ENCODE results near the gene RHOB.
"Not testable (repeated sequence)": the region's sequence is repeated elsewhere in the genome, so short reads cannot be mapped to it uniquely, and the experiment has no call there.

Gene RHOB

DNA sequence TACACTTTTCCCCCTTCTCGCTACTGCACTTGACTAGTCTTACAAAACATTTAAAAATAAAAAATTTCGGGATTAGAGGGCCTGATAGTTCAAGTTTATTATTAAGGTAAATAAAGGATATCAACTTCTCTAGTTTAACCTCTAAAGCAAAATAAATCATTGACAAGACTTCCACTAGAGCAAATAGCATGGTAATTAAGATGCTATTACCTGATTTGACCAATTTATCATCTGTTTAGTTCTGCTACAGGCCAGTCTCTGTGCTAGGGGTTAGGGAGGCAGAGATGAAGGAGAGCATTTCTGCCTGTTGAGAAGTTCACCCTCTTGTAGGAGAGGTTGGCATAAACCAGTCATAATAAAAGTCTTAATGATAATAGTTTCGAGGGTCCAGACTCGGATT is 34.0 kb downstream of the RHOB start:
- no peak for DNase-seq

DNA sequence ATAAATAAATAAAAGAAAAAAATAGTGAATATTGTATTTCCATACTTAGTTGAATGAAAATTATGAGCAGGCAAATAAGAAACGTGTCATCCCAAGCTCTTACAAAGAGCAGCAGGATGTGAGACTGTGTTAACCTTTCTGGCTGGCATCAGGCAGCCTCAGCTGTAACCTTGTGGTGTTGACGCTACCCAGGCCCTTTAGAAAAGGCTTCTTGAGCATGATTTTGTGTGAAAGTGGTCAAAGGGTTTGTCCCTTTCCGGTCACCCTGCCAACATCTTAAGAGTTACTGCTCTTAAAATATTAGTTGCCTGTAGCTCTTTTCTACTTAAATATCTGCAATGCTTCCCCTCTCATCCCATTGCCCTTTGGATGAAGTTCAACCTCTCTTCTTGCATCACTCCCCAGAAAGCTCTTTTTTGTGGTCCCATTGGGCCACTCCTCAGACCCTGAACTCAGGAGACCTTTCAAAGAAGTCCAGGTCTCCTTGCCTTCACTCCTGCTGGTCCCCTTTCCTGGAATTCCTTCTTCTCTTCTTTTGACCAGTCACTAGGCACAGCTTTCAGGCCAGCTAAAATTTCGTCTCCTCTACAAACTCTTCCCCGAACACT is 35.0 kb downstream of the RHOB start:
- no peak for DNase-seq

DNA sequence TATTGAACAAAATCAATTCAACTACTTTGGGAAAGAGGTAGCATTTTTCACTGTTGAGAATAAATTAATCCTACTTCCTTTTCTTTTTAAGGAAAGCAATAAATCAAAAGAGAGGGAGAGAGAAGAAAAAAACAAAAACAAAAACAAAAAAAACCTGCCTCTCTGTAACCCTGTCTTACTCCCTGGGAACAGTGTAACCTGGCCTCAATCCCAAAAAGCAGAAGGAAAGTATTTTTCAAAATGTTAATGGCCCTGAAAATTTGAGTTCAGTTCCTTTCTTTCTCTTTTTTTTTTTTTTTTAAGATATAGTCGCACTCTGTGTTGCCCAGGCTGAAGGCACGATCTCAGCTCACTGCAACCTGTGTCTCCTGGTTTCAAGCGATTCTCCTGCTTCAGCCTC is 35.9 kb downstream of the RHOB start:
- DNase-seq = no peak

DNA sequence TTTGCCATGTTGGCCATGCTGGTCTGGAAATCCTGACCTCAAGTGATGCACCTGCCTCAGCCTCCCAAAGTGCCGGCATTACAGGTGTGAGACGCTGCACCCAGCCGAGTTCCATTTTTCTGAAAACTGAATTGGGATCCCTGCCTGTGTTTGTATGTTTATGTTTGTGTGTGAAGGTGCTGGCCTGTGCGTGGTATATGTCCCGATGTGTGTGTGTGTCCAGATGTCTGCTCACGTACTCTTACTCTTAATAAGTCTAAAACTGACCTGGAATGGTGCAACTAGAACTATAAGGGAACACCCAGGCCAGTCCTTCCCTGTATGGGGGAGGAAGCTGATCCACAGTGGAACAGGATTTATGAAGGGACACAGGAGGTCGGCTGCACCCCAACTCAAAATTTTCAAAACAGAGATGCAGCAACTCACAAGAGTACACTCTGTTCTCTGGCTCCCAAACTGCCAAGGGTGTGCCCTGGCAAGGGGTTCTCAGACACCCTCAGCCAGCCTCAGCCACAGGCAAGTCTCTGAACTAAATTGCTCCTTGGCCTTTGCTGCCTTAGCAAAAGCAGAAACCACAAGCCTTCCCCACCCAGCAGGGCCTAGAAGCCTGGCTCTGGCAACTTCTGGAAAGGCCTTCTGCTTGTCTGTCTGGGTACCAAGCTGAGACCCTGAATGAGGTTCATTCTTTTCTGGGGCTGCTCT is 36.5 kb downstream of the RHOB start:
- DNase-seq = no peak

DNA sequence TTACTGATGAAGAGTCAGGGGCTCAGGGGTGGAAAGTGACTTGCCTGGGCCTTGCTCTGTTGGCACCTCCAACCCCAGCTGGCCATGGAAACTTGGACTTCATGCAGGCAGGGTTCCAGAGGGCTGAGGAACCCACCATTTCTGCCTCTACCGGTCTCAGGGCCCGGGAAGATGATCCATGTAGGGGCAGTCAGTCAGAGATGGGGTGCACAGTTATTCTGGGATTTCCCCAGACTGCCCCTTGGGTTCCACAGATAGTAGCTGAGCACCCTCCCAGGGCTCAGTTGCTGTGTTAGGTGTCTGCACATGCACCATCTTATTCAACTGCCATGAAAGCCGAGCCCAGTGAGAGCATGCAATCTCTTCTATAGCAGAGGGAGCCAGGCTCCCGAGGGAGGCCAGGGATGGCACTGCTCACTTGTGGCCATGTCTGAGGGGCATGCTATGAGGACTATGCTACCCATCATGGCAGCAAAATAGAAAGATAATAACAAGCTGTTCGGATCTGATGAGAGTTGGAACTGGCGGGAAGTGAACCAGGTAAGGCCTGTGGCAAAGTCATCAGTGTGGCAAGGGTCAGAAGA is 37.3 kb downstream of the RHOB start:
- no peak for DNase-seq

DNA sequence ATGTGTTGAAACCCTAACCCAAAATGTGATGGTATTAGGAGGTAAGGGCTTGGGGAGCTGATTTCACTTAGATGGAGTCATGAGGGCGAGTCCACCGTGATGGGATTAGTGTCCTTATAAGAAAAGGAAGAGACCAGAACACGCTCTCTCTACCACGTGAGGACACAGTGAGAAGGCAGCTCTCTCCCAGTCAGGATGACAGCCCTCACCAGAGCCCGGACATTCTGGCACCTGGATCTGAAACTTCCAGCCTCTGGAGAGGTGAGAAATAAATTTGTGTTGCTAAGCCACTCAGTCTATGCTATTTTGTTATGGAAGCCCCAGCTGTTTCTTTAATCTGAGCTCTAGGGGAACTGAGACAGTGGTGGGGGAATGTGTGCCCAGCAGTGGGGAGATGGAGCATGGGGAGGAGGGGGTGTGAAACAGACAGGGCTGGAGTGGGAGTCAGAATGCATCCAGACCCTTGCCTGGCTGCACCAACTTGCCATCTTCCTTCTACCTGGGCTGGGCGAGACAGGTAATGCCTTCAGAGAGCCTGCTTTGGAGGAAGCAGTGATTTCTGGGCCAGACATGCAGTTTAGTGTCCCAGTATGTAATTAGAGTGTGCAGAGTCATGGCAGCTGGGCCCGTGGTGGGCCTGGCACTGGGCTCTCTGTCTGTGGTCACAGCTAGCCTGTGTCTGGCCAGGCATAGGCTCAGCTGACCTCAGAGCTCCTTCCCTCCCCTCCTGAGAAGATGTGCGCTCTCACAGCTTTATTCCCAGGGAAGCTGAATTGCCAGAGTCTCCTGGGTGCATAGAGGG is 38.1 kb downstream of the RHOB start:
- DNase-seq = no peak

DNA sequence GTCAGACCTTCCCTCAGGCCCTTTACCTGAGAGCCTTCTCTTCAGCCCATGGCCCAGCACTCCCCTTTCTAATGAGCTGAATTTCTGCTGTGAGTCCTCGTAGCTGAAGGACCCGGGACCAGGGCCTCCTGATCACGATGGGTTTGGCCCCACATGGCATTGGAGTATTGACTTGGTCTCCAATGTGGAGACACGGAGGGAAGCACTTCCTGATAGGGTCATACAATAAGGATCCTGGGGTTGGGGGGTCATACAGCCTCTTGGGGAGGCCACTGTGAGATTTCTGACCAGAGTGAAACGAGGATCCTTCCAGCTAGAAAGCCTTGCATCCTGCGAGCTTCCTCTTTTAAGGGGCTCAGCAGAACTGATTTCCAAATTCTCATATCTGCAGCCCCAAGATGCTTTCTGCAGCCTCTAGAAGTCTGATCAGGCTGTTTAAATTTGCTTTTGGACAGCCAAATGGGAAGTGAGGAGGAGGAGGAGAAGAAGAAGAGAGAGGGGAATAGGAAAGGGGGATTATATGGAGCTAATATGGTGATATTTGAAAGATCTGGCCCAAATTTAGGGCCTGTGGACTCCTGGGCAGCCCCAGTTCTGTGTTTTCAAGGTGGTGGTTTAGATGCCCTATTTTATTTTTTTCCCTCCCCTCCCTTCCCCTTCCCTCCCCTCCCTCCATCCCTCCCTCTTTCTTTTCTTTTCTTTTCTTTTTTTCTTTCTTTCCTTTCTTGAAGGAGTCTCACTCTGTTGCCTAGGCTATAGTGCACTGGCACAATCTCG is 38.9 kb downstream of the RHOB start:
- DNase-seq = no peak

DNA sequence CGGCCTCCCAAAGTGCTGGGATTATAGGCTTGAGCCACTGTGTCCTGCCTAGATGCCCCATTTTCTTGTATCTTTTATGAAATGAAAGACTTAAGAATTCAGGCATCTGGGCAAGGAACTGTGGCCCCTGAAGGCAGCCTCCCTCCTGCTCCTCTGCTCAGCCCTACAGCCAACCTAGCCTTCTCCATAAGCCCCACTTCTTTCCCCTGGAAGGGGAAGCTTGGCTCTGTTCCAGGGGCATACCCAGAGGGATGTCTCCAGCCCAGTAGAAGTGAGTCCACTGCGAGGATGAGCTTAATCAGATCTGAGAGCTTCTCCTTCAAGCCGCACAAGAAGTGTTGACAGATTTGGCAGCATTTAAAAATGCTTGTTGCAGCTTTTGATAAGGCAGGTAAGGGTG is 39.7 kb downstream of the RHOB start:
- no peak for DNase-seq

DNA sequence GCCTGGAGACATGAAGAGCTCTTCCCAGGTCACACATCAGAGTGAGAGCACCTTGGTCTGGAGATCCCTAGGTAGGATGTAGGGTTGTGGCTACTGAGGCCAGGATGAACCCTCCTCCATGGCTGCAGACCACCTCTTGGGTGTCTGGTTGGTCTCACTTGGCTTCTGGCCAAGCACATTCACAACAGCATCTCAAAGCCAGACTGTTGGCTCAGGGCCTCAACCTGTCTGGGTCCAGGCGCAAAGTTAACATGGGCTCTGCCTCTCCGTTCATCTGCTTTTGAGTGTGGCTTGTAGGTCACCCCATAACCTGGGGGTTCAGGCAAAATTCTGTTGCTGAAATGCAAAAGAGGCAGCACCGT is 40.1 kb downstream of the RHOB start:
- no peak for DNase-seq

DNA sequence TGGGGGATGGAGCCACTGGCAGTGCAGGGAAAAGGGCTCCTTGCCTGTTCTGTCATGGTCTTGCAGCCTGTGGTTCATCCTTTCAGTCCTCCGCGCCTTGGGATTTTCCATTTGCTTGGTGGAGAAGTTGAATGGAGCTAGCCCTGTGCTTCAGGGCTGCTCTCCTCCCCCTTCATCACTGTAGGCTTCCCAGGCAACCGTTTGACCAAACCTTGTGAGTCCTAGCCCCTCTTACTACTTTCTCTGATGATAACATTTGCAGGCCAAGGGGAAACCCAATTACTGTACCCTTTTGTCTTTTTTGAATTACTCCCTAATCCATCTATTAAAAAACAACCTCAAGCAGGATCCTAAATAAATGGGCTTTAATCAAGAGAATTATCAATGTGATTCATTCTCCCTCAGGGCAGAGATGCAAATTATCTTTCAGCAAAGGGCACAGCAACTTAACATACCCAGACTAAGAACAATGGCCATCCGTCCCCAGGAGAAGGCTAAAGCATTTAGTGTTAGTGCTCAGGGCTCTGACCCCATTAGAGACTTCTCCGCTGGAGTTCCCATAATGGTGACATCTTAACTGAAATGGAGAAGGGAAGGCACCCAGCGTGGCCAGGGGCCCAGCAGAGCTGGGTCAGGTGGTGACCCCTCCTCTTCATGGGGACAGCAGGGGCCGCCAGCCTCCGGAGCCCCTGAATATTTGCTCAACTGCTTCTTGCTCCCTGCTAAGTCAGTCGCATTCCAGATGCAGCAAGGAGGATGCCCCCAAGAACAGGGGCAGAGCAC is 40.7 kb downstream of the RHOB start:
- no peak for DNase-seq

DNA sequence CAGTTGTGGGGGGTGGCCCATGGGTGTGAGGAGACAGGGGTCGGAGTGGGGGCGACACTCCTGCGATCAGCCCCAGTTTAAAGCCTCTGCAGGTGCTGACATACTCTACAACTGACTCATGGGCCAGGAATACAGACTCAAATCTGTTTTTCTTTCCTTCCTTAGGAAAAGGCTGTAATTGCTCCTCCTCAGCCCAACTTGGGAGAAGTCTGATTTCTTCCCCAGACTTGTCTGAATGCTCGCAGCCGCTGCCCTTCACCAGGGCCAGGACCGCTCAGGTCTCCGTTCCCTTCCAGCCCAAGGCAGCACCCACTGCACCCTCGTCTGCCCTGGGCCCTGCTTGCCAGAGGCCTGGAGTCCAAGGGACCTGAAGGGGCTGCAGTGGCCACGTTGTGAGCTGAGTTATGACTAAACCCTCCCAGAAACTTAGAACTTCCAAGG is 41.3 kb downstream of the RHOB start:
- DNase-seq = no peak

DNA sequence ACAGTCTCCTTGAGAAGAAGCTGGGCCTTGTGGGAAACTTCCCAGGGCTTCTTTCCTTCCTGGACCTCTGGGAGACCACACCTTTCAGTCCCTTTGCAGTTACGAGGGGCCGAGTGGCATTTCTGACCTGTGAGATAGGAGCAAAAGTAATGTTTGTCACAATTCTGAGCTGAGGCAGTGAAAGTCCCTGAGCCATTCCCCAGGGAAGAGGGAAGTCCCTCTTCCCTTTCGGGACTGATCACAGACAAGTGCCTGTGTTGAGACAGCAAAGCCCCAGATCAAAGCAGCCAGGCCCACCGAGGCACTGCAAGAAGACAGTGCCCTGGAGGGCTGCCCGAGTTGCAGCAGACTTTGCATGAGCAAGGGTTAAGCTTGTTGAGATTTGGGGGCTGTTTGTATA is 41.9 kb downstream of the RHOB start:
- no peak for DNase-seq

DNA sequence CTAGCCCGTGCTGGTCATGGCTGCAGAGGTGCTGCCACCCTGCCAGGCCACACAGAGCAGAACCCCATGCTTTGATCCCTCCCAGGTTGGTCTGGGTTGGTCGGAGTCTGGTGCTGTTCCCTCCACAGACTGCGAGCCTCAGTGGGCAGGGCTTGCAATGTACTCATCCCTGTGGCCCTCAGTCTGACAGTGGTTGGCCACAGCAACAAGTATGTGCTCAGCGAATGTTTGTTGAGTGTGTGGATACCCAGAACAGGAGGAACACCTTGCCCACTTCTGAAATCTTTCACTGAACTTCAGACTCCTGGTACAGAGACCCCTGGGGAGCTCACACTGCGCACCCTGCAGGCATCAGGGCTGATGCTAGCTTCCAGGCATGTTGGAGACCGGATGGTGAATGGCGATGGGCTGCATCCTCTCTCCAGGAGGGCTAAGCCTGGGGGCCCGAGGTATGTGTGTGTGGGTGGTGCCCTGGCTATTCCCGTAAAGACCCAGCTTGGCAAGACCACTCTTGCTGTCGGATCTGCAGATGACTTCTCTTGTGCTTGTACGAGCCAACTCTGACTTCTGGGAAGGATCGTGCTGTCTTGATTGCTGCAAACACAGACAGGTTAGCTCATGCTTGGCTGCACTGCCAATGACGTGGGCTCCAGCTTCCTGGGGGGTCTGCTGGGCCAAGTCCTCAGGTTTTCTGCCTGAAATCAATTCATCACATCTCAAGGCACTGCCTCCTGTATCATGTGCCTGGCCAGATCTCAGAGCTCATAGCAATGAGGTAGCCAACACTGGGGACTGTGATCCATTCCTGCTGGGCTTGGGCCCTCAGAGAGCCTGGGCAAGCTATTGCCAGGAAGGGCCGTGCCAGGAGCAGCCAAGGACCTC is 43.7 kb downstream of the RHOB start:
- no peak for DNase-seq

DNA sequence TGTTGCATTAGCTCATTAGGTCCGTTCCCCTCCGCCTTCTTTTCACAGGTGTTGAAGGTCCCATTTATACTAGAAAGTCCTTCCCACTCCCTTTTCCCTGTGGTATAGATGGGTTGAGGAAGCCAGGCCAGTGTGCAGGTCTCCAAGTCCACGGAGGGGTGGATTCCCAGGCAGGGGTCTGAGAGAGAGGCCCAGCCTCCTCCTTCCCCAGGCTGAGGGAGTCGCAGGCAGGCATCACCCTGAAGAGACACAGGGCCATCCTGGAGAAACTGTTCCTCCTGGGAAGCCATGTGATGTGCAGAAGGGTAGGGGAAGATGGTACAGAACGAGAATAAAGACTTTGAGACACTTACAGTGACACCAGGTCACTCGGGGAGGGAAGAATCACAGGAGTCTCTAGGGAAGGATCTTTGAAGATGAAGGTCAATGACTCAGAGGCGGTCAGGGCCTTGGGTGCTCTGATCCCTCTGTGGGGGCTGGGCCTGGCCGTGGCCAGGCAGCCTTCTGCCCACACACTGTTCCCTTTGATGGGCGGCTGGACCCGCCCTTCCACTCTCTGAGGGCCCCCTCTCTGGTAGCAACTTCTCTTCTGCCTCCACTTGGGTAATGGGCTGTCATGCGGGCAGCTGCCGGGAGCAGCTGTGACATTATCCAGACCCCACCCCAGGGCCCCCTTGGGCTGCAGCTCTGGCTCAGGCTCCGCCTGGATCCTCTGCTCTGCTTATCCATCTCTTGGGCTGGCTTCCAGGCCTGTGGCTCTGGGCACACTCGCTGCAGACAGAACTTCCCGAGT is 45.1 kb downstream of the RHOB start:
- DNase-seq = no peak

DNA sequence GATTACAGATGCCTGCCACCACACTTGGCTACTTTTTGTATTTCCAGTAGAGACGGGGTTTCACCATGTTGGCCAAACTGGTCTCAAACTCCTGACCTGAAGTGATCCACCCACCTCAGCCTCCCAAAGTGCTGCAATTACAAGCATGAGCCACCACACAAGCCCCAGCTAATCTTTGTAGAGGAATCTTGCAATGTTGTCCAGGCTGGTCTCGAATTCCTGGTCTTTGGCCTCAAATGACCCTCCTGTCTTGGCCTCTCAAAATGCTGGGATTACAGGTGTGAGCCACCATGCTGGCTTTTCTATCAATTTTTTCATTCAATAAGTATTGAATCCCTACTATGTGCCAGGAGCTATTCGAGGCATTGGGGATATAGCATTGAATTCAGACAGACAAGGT is 46.2 kb downstream of the RHOB start:
- not testable (repeated sequence) for DNase-seq

DNA sequence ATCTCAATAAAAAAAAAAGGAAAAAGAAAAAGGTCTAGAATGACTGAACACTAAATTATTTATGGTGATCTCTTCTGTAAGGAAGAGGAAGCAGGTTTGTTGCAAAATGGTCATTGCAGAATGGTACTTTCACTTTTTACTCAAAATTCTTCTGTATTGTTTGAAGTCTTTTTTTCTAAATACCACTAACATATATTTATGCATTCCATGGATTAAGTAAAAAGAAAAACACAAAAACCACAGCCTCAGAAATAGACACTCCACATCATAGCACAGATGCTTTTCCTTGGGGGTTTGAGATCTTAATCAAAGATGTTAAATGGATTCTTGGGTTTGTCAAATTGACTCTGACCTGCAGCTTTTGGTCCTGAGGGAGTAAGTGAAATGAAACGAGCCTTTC is 47.4 kb downstream of the RHOB start:
- DNase-seq = no peak

DNA sequence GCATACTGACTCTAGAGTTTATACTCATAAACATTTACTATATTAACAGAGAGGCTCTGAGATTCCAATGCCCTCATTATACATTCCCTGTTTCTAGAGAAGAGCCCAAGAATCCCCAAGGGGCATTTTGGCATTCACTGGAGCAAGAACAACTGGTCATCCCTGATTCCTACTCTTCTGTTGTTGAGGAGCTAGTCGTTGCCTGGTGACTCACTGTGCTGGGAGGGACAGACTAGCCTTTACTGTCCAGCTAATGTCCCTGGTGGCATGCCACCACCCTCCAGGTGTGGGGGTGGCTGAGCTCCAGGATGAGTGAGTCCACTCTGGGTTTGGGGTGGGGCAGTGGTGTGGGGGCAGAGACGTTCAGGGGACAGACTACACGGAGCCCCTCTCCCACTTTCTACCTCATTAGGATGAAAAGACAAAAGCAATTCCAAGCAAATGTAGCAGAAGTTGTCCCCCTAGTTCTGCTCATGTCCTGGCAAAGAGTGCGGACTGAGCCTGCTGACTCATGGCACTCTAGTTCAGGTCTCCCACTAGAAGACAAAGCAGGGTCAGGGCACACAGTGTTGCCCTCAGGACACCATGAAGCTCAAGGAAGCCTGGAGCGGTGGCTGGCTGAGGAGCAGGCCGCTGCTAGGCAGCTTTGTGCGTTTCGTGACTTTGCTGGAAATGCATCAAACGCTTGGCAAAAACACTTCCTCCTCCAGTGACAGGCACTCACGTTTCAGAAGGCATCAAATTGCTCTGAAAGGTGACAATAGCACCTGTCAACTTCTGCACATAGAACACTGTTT is 49.4 kb downstream of the RHOB start:
- peak; percentile 6 for DNase-seq

DNA sequence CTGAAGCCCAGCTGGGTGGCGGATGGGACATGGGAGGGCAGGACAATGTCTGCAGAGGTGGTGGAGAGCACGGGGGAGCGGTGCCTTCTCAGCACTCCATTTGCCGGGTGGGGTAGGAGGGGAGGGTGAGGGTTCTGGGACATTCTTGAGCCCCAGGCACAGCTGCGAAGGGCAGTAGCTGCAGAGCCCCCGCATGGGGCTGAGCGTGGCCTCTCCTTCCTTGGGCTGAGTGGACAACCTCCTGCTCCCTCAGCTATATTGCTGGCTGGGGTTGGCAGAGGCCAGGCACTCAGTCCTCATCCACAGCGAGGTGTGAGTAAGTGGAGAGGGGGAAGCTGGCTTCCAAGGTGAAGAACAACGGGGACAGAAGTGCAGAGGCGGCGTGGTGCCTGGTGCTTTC is 50.1 kb downstream of the RHOB start:
- DNase-seq = no peak
